Right lobe of liver (tissue), 6 donors: ENCODE measurements around the gene DHFR. TPM values are rescaled to one million over a fixed set of nuclear protein-coding genes. Genes with fewer than 3 reads are reported as not detected.

Experiments used
- ATAC-seq, 4 donors: fragments of 200-7000 bp; cut with Tn5 transposase; one replicate each; pipeline ENCODE4 v1.9.1; 2020; ENCODE audit warnings: mild to moderate bottlenecking in 4 of 4, moderate library complexity in 4 of 4
- DNase-seq, 3 donors: peaks; one replicate each; pipeline ENCODE4 v3.0.0-alpha.2; 2020
- H3K27ac ChIP-seq, 3 donors: fragments of 200-600 bp; one replicate each; pipeline ENCODE4 v1.8.0; 2022
- H3K27me3 ChIP-seq, 2 donors: fragments of 200-600 bp; one replicate each; pipeline ENCODE4 v1.8.0; 2022
- H3K36me3 ChIP-seq, 4 donors: fragments of 200-600 bp; sonication (generic) in 1 of 4; one replicate each; pipeline versions ENCODE4 v1.5.1 to v1.8.0; 2017 to 2022; ENCODE audit warnings: control low read depth in 1 of 4
- H3K4me1 ChIP-seq, 4 donors: fragments of 200-600 bp; sonication (generic) in 1 of 4; one replicate each; pipeline versions ENCODE4 v1.5.1 to v1.8.0; 2017 to 2022; ENCODE audit warnings: control low read depth in 1 of 4
- H3K4me3 ChIP-seq, 3 donors: fragments of 200-600 bp; one replicate each; pipeline ENCODE4 v1.8.0; 2022
- H3K9me3 ChIP-seq, 4 donors: fragments of 200-600 bp; sonication (generic) in 1 of 4; one replicate each; pipeline versions ENCODE4 v1.5.1 to v1.8.0; 2017 to 2022; ENCODE audit warnings: control low read depth in 1 of 4
- CTCF ChIP-seq, 4 donors: fragments of 200-600 bp in 3 of 4; fragments of 450-650 bp in 1 of 4; IDR thresholded peaks; one replicate each; pipeline versions ENCODE4 v1.5.1 to v1.8.0; 2016 to 2022; ENCODE audit warnings: antibody characterized with exemption in 4 of 4, mild to moderate bottlenecking in 2 of 4
- POLR2A ChIP-seq: fragments of 450-650 bp; IDR thresholded peaks from one replicate; pipeline ENCODE4 v1.6.1; 2017; ENCODE audit warnings: antibody characterized with exemption, mild to moderate bottlenecking
- WGBS: methylation state at CpG from one replicate; pipeline ENCODE4 v1.1.6; 2018; ENCODE audit warnings: low coverage, low lambda C conversion rate; ENCODE audit not compliant: insufficient coverage; ENCODE audit errors: missing lambda C conversion rate; 5-methylcytosine and 5-hydroxymethylcytosine counted together
- intact Hi-C, 2 donors: fragments of 100-400 bp; cut with DNase I; formaldehyde crosslinking; loops; one replicate each; pipeline versions ENCODE4 v1.11.2 to v1.14.1; 2022
- total RNA-seq, 6 experiments: library from RNA; depleted of rRNA in 2 of 6; stranded (reverse); fragments of >200 nt in 2 of 6; fragmentation: NEBNext Ultra II Directional in 3 of 6; extraction: Animal tissue kit (Norgen Biotek cat#: 25700) in 3 of 6; gene quantifications; one replicate each; pipeline versions ENCODE4 v1.1.0 to v1.2.4, GENCODE V29; 2016 to 2023
- donor health status: DM: no; HTN: yes; CAD: no.
- donor health status: DM: no; HTN: no; CAD: no.
- donor health status: DM: no; HTN: no; CAD: no.
- donor health status: DM: no; HTN: yes; CAD: no.
- donor health status: DM: no; HTN: yes; CAD: no.

DHFR gene
- total RNA-seq, 6 experiments from 2014 or later: 15.3 to 29.2 (median 22.2) TPM

GRCh38 chr5:80701597-80701996 lies 46.8 kb upstream of the DHFR start:
- TF ChIP-seq CTCF (IDR thresholded peaks at IDR 0.05): no peak
- Histone ChIP-seq H3K4me3 (no peak overlapping the region), H3K9me3 (no peaks in the 10 kb centered on the region), H3K4me1 (peaks cover 0 to 7% (median 0%) of the 10 kb centered on the region in 4 donors), H3K27ac (no peak overlapping the region), H3K27me3 (no peaks in the 10 kb centered on the region), H3K36me3 (no peaks in the 10 kb centered on the region)
- 53% methylated on average over 1 of the region's 1 CpG for WGBS
- ATAC-seq (peak in 3 of 4 donors; percentile 20 to 40 (median 35)), DNase-seq (no peak)
- intact Hi-C loops: no loop called here

GRCh38 chr5:80698369-80698768 lies 43.6 kb upstream of the DHFR start:
- Histone ChIP-seq H3K27ac (no peak overlapping the region), H3K27me3 (no peaks in the 10 kb centered on the region), H3K36me3 (no peaks in the 10 kb centered on the region), H3K4me1 (no peaks in the 10 kb centered on the region), H3K9me3 (no peaks in the 10 kb centered on the region), H3K4me3 (no peak overlapping the region)
- 88% methylated on average over 5 of the region's 5 CpGs for WGBS
- TF ChIP-seq CTCF (IDR thresholded peaks at IDR 0.05) (no peak), POLR2A (no peak)
- DNase-seq (no peak), ATAC-seq (no peak)
- intact Hi-C loops: no loop called here

- no peak overlapping the region for H3K4me3 ChIP-seq
- H3K9me3 ChIP-seq: no peaks in the 10 kb centered on the region
- DNase-seq: no peak
- H3K27me3 ChIP-seq: no peaks in the 10 kb centered on the region
- no peak for ATAC-seq
- H3K4me1 ChIP-seq: no peaks in the 10 kb centered on the region
- TF ChIP-seq CTCF (IDR thresholded peaks at IDR 0.05): no peak
- TF ChIP-seq POLR2A: no peak
- 76% methylated on average over 3 of the region's 3 CpGs for WGBS
- intact Hi-C loops: no loop called here
- no peaks in the 10 kb centered on the region for H3K36me3 ChIP-seq
- H3K27ac ChIP-seq: no peak overlapping the region
Observed at GRCh38 chr5:80697100-80697499, 42.3 kb upstream of the DHFR start.

GRCh38 chr5:80696450-80696849 lies 41.7 kb upstream of the DHFR start:
- ATAC-seq: no peak
- no peak for DNase-seq
- H3K27ac ChIP-seq: no peak overlapping the region
- H3K4me1 ChIP-seq: no peaks in the 10 kb centered on the region
- intact Hi-C loops: no loop called here
- H3K36me3 ChIP-seq: no peaks in the 10 kb centered on the region
- H3K27me3 ChIP-seq: no peaks in the 10 kb centered on the region
- no peak for TF ChIP-seq POLR2A
- TF ChIP-seq CTCF (IDR thresholded peaks at IDR 0.05): no peak
- no peak overlapping the region for H3K4me3 ChIP-seq
- WGBS: 86% methylated on average over 2 of the region's 3 CpGs
- no peaks in the 10 kb centered on the region for H3K9me3 ChIP-seq

GRCh38 chr5:80695666-80696065 lies 40.9 kb upstream of the DHFR start:
- intact Hi-C loops: no loop called here
- no CpG with 5 or more reads among the region's 3 CpGs for WGBS

More at GRCh38 chr5:80695666-80696065, 40.9 kb upstream of the DHFR start:
- TF ChIP-seq CTCF (IDR thresholded peaks at IDR 0.05): no peak
- no peak for TF ChIP-seq POLR2A
- Histone ChIP-seq H3K9me3 (no peaks in the 10 kb centered on the region), H3K27ac (no peak overlapping the region), H3K4me3 (no peak overlapping the region), H3K27me3 (no peaks in the 10 kb centered on the region), H3K36me3 (no peaks in the 10 kb centered on the region), H3K4me1 (no peaks in the 10 kb centered on the region)
- DNase-seq: no peak
- ATAC-seq: no peak
